Adrenal gland (tissue), 12 donors: ENCODE data around the gene HECW1. TPM values are rescaled to one million over a fixed set of nuclear protein-coding genes. Genes with fewer than 3 reads are reported as not detected.

Experiments used
- DNase-seq, 7 donors: peaks; one replicate each; pipeline ENCODE4 v3.0.0-alpha.2; 2019 to 2020
- H3K27ac ChIP-seq, 5 donors: fragments of 200-600 bp; sonication (generic) in 4 of 5; 1 replicate in 3 of 5; 2 replicates in 2 of 5; pipeline versions ENCODE4 v1.5.1 to v1.8.0; 2016 to 2020; ENCODE audit warnings: mild to moderate bottlenecking in 1 of 5
- H3K27me3 ChIP-seq: fragments of 200-600 bp; 2 replicates; pipeline ENCODE4 v1.8.0; 2021
- H3K36me3 ChIP-seq, 2 donors: fragments of 200-600 bp; replicated peaks in 1 of 2; 1 replicate in 1 of 2; 2 replicates in 1 of 2; pipeline versions ENCODE4 v1.5.1 to v1.8.0; 2018 to 2022
- H3K4me1 ChIP-seq, 2 donors: fragments of 200-600 bp; replicated peaks in 1 of 2; 1 replicate in 1 of 2; 2 replicates in 1 of 2; pipeline versions ENCODE4 v1.5.1 to v1.8.0; 2018 to 2021
- H3K4me3 ChIP-seq, 4 donors: fragments of 200-600 bp; sonication (generic) in 3 of 4; one replicate each; pipeline ENCODE4 v1.5.1; 2016 to 2018
- H3K9me3 ChIP-seq, 3 donors: fragments of 200-600 bp; sonication (generic) in 1 of 3; replicated peaks in 1 of 3; 1 replicate in 2 of 3; 2 replicates in 1 of 3; pipeline versions ENCODE4 v1.5.1 to v1.8.0; 2016 to 2021
- POLR2A ChIP-seq, 2 donors: fragments of 450-650 bp; IDR thresholded peaks; one replicate each; pipeline ENCODE4 v1.6.1; 2017; ENCODE audit warnings: antibody characterized with exemption in 2 of 2, mild to moderate bottlenecking in 2 of 2, moderate library complexity in 1 of 2
- WGBS, 4 donors: extraction: QIAGEN DNeasy Blood & Tissue Kit in 2 of 4; methylation state at CpG; one replicate each; pipeline versions ENCODE4 v1.1.5 to v1.1.7; 2013 to 2017; 5-methylcytosine and 5-hydroxymethylcytosine counted together
- intact Hi-C, 2 donors: fragments of 100-400 bp; cut with DNase I; formaldehyde crosslinking; loops; one replicate each; pipeline versions ENCODE4 v1.14.1 to v1.15.0; 2022 to 2023
- polyA plus RNA-seq, 3 donors: library from polyadenylated mRNA; stranded (reverse); fragments of 200-250 nt in 2 of 3; fragments of 350-450 nt in 1 of 3; fragmentation: Illumina TruSeq in 1 of 3; extraction: RNeasy Lipid Tissue Mini Kit (QIAGEN cat#74804) in 1 of 3; gene quantifications; one replicate each; pipeline ENCODE4 v1.2.3, GENCODE V29; 2013 to 2014
- total RNA-seq, 9 donors: library from RNA; depleted of rRNA in 4 of 9; stranded (reverse); fragments of >200 nt in 4 of 9; fragments of 120-200 nt in 1 of 9; fragmentation: NEBNext Ultra II Directional in 1 of 9; extraction: Animal tissue kit (Norgen Biotek cat#: 25700) in 1 of 9; gene quantifications; one replicate each; pipeline versions ENCODE4 v1.1.0 to v1.2.4, GENCODE V29; 2013 to 2023
- TF ChIP-seq, protein P1 (sequence below), 6 experiments: fragments of 450-650 bp in 4 of 6; fragments of 200-600 bp in 2 of 6; sonication (generic) in 1 of 6; IDR thresholded peaks; 1 replicate in 5 of 6; 2 replicates in 1 of 6; pipeline versions ENCODE4 v1.5.1 to v1.8.0; 2016 to 2021; ENCODE audit warnings: antibody characterized with exemption in 6 of 6, mild to moderate bottlenecking in 2 of 6, moderate library complexity in 1 of 6
- donor health status: healthy with polysubstance abuse.
- donor health status: Bipolar disorder and iron deficiency.
- donor health status: DM: yes; HTN: yes; CAD: no.
- donor health status: DM: no; HTN: no; CAD: no.
- donor health status: DM: no; HTN: no; CAD: no.
- donor health status: DM: yes; HTN: yes; CAD: no.

Gene HECW1
- total and polyA plus RNA-seq, 12 donors, result under 0.01 to 3.2 (median 0.06) TPM; not detected in 4

- intact Hi-C loops, result no loop called here
- DNase-seq, result no peak
- Histone ChIP-seq H3K4me3 (no peak overlapping the region), H3K4me1 (no peaks in the 10 kb centered on the region), H3K27ac (no peak overlapping the region), H3K9me3 (no peaks in the 10 kb centered on the region), H3K36me3 (no peaks in the 10 kb centered on the region), H3K27me3 (no peaks in the 10 kb centered on the region)
- TF ChIP-seq POLR2A (IDR thresholded peaks at IDR 0.05), result no peak
- TF ChIP-seq, protein P1, sequence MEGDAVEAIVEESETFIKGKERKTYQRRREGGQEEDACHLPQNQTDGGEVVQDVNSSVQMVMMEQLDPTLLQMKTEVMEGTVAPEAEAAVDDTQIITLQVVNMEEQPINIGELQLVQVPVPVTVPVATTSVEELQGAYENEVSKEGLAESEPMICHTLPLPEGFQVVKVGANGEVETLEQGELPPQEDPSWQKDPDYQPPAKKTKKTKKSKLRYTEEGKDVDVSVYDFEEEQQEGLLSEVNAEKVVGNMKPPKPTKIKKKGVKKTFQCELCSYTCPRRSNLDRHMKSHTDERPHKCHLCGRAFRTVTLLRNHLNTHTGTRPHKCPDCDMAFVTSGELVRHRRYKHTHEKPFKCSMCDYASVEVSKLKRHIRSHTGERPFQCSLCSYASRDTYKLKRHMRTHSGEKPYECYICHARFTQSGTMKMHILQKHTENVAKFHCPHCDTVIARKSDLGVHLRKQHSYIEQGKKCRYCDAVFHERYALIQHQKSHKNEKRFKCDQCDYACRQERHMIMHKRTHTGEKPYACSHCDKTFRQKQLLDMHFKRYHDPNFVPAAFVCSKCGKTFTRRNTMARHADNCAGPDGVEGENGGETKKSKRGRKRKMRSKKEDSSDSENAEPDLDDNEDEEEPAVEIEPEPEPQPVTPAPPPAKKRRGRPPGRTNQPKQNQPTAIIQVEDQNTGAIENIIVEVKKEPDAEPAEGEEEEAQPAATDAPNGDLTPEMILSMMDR (IDR thresholded peaks at IDR 0.05), result no peak
- WGBS, 4 donors, result 67 to 94% (median 92%) methylated on average over 1 of the region's 1 CpG
Observed at GRCh38 chr7:43390576-43390975, 278.1 kb downstream of the HECW1 start.

- Histone ChIP-seq H3K4me3 (no peak overlapping the region), H3K27ac (no peak overlapping the region), H3K36me3 (no peaks in the 10 kb centered on the region), H3K27me3 (no peaks in the 10 kb centered on the region), H3K9me3 (no peaks in the 10 kb centered on the region), H3K4me1 (no peaks in the 10 kb centered on the region)
- TF ChIP-seq POLR2A (IDR thresholded peaks at IDR 0.05), result no peak
- TF ChIP-seq, protein P1 (IDR thresholded peaks at IDR 0.05), result no peak
- intact Hi-C loops, result no loop called here
- 42 to 56% (median 48%) methylated on average over 1 of the region's 1 CpG for WGBS, 4 donors
- DNase-seq, result no peak
Observed at GRCh38 chr7:43391518-43391917, 279.1 kb downstream of the HECW1 start.

DNA sequence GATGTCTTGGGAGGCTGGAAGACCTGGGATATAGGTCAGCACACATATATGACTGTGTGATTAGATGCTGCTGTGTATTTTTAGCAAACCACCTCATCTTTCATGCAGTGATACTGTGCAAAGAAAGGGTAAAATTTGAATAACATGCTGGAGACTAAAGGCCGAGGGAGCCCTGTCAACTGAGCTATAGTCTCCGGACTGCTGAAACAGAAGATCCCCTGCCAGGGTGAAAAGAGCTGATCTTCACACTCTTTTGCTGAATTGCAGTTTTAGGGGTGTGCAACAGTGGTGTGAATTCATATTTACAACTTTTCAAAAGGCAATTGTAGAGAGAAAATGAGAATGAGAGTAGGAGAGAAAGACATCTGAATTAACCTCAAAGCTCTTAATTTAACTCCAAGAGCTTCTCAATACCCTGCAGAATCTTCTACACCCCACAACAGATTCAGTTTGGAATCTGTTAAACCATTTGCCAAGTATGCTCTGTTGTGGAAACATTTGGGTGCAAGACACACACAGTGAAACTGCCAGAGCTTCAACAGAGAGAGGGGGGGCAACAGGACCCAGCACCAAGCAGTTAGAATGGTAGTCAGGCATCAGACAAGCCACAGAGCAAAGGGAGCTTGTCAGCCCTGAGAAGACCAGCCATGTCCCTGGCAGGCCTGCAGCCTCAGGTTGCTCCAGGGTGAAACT, 280.3 kb downstream of the HECW1 start:
- DNase-seq, result no peak

DNA sequence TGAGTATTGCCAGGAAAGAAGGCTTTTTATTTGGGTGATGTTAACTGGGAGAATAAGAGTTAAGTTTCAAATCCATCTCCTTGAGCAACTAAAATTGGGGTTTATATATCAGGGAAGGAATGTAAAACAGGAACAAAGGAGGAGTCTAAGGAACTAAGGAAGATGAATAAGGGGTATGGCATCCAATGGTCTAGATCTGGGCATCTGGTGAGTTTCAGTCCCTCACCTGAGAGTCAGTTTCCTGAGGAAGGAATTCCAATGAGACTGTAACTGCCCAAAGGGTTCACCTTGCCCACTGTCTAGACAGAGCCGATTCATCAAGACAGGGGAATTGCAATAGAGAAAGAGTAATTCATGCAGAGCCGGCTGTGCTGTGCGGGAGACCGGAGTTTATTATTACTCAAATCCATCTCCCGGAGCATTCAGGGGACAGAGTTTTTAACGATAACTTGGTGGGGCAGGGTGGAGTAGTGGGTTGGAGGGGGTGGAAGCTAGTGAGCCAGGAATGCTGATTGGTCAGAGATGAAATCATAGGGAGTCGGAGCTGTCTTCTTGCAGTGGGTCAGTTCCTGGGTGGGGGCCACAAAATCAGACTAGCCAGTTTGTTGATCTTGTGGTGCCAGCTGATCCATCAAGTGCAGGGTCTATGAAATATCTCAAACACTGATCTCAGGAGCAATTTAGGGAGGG, 282.1 kb downstream of the HECW1 start:
- H3K36me3 ChIP-seq, result no peaks in the 10 kb centered on the region

More for the DNA sequence above, 280.3 kb downstream of the HECW1 start:
- Histone ChIP-seq H3K27me3 (no peaks in the 10 kb centered on the region), H3K27ac (no peak overlapping the region), H3K4me1 (no peaks in the 10 kb centered on the region), H3K36me3 (no peaks in the 10 kb centered on the region), H3K4me3 (no peak overlapping the region), H3K9me3 (no peaks in the 10 kb centered on the region)
- intact Hi-C loops, result no loop called here
- 74 to 89% (median 82%) methylated on average over 2 of the region's 2 CpGs for WGBS, 4 donors
- TF ChIP-seq POLR2A (IDR thresholded peaks at IDR 0.05), result no peak

More for the DNA sequence above, 282.1 kb downstream of the HECW1 start:
- intact Hi-C loops, result no loop called here
- H3K27me3 ChIP-seq, result no peaks in the 10 kb centered on the region
- WGBS, 4 donors, result 88 to 90% (median 89%) methylated on average over 7 of the region's 7 CpGs
- no peak overlapping the region for H3K4me3 ChIP-seq
- no peak for DNase-seq
- no peaks in the 10 kb centered on the region for H3K9me3 ChIP-seq
- H3K27ac ChIP-seq, result no peak overlapping the region
- TF ChIP-seq POLR2A (IDR thresholded peaks at IDR 0.05), result no peak
- TF ChIP-seq, protein P1 (IDR thresholded peaks at IDR 0.05), result no peak
- H3K4me1 ChIP-seq, result no peaks in the 10 kb centered on the region
